NCI-H128 (cell line): ENCODE measurements around the gene FOXJ3.

Experiments
- DNase-seq: peaks from one replicate; lab custom pipeline; 2025; ENCODE audit not compliant: unreplicated experiment; lab: John Stamatoyannopoulos, UW

Gene FOXJ3

GRCh38 chr1:42311897-42312296 lies 23.1 kb downstream of the FOXJ3 start:
- no peak for DNase-seq

GRCh38 chr1:42311138-42311537 lies 23.9 kb downstream of the FOXJ3 start:
- DNase-seq = no peak

- no peak for DNase-seq
These were observed 28.1 kb downstream of the FOXJ3 start for GRCh38 chr1:42306977-42307376.

GRCh38 chr1:42305639-42306038 lies 29.4 kb downstream of the FOXJ3 start:
- DNase-seq = no peak

- no peak for DNase-seq
These were observed 33.0 kb downstream of the FOXJ3 start for GRCh38 chr1:42302034-42302433.

- DNase-seq = no peak
These were observed 36.5 kb downstream of the FOXJ3 start for GRCh38 chr1:42298520-42298919.

- DNase-seq = no peak
These were observed 39.2 kb downstream of the FOXJ3 start for GRCh38 chr1:42295816-42296215.

- DNase-seq = no peak
These were observed 44.9 kb downstream of the FOXJ3 start for GRCh38 chr1:42290130-42290529.

GRCh38 chr1:42288311-42288985 lies 46.6 kb downstream of the FOXJ3 start:
- no peak for DNase-seq

GRCh38 chr1:42282867-42283583 lies 52.0 kb downstream of the FOXJ3 start:
- DNase-seq = no peak

GRCh38 chr1:42282024-42282579 lies 52.9 kb downstream of the FOXJ3 start:
- DNase-seq = no peak

GRCh38 chr1:42280821-42281220 lies 54.2 kb downstream of the FOXJ3 start:
- no peak for DNase-seq

- DNase-seq = no peak
These were observed 56.0 kb downstream of the FOXJ3 start for GRCh38 chr1:42279055-42279454.

GRCh38 chr1:42272920-42273319 lies 62.1 kb downstream of the FOXJ3 start:
- DNase-seq = no peak

- DNase-seq = no peak
These were observed 67.1 kb downstream of the FOXJ3 start for GRCh38 chr1:42267904-42268303.

- no peak for DNase-seq
These were observed 68.5 kb downstream of the FOXJ3 start for GRCh38 chr1:42266253-42267135.

- DNase-seq = no peak
These were observed 70.4 kb downstream of the FOXJ3 start for GRCh38 chr1:42264511-42265190.

- DNase-seq = no peak
These were observed 72.0 kb downstream of the FOXJ3 start for GRCh38 chr1:42263019-42263418.

- DNase-seq = no peak
These were observed 74.5 kb downstream of the FOXJ3 start for GRCh38 chr1:42260376-42261070.

GRCh38 chr1:42259739-42260064 lies 75.3 kb downstream of the FOXJ3 start:
- no peak for DNase-seq
